ENCODE measurements around the gene RIPOR3.
"Not testable (repeated sequence)": the region's sequence is repeated elsewhere in the genome, so short reads cannot be mapped to it uniquely, and the experiment has no call there.

RIPOR3 gene

DNA sequence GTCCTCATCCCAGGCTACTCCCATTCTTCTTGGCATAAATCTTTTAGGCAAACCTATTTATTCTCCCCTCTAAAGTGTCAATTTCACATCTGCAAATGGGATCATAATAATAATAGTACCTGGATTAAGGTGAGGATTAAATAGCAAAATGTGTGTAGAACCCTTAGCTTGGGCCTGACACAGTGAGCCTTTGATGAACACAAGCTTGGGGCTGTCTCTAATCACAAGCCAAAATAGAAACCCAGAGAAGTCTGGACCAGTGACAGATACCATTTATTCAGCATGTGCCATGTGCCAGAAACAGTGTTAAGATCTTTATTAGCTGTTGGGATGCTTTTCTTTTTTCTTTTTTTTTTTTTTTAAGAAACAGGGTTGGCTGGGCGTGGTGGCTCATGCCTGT is 25.2 kb upstream of the RIPOR3 start:
- H3K4me3 ChIP-seq = no peak overlapping the region
- TF ChIP-seq, protein P1, sequence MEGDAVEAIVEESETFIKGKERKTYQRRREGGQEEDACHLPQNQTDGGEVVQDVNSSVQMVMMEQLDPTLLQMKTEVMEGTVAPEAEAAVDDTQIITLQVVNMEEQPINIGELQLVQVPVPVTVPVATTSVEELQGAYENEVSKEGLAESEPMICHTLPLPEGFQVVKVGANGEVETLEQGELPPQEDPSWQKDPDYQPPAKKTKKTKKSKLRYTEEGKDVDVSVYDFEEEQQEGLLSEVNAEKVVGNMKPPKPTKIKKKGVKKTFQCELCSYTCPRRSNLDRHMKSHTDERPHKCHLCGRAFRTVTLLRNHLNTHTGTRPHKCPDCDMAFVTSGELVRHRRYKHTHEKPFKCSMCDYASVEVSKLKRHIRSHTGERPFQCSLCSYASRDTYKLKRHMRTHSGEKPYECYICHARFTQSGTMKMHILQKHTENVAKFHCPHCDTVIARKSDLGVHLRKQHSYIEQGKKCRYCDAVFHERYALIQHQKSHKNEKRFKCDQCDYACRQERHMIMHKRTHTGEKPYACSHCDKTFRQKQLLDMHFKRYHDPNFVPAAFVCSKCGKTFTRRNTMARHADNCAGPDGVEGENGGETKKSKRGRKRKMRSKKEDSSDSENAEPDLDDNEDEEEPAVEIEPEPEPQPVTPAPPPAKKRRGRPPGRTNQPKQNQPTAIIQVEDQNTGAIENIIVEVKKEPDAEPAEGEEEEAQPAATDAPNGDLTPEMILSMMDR (IDR thresholded peaks at IDR 0.05) = no peak
- DNase-seq (ENCODE audit: low spot score) = no peak
- no peak overlapping the region for H3K27ac ChIP-seq

DNA sequence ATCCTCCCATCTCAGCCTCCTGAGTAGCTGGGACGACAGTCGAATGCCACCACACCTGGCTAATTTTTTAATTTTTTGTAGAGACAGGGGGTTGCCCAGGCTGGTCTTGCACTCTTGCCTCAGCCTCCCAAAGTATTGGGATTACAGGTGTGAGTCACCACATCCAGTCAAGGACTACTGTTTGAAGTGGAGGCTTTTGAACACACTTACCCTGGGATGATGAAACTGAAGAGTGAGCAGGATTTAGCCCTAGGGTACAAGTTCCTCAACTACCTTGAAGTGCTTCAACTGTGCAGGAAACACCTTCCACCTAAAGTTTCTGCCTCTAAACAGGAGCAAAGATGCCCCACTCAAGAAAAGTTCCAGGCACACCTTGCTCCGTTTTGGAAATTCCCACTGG is 24.4 kb upstream of the RIPOR3 start:
- DNase-seq (ENCODE audit: low spot score) = no peak
- no peak overlapping the region for H3K27ac ChIP-seq
- no peak overlapping the region for H3K4me3 ChIP-seq
- TF ChIP-seq, protein P1 (IDR thresholded peaks at IDR 0.05) = no peak

DNA sequence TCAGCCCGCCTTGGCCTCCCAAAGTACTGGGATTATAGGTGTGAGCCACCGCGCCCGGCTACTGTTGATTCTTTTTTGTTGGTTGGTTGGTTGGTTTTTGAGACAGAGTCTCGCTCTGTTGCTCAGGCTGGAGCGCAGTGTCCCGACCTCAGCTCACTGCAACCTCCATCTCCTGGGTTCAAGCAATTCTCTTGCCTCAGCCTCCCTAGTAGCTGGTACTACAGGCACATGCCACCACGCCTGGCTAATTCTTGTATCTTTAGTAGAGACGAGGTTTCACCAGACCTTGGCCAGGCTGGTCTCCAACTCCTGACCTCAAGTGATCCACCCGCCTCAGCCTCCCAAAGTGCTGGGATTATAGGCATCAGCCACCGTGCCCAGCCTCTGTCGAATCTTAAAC is 23.1 kb upstream of the RIPOR3 start:
- H3K27ac ChIP-seq = not testable (repeated sequence)

DNA sequence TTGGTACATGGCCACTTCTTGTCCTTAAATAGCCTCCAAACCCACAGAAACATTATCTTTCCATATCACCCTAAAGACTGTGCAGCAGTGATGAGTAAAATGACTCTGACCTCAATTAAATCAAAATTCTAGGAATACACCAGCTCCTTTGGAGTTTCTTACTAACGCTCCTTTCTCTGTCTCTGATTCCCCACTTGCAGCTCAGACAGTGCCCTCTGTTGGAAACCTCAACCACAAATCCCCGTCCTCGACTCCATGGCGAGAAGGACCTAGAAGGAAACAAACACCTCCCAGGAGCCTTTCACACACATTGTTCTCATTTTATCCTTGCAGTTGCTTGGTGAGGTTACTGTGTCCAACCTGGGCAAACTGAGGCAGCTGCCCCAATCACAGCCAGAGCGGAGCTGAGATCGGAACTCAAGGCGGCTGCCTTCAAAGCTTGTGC is 22.3 kb upstream of the RIPOR3 start:
- TF ChIP-seq, protein P1 (IDR thresholded peaks at IDR 0.05) = no peak
- no peak overlapping the region for H3K4me3 ChIP-seq
- no peak overlapping the region for H3K27ac ChIP-seq
- DNase-seq (ENCODE audit: low spot score) = no peak

More for the DNA sequence above, 23.1 kb upstream of the RIPOR3 start:
- not testable (repeated sequence) for H3K4me3 ChIP-seq; DNase-seq (ENCODE audit: low spot score)

DNA sequence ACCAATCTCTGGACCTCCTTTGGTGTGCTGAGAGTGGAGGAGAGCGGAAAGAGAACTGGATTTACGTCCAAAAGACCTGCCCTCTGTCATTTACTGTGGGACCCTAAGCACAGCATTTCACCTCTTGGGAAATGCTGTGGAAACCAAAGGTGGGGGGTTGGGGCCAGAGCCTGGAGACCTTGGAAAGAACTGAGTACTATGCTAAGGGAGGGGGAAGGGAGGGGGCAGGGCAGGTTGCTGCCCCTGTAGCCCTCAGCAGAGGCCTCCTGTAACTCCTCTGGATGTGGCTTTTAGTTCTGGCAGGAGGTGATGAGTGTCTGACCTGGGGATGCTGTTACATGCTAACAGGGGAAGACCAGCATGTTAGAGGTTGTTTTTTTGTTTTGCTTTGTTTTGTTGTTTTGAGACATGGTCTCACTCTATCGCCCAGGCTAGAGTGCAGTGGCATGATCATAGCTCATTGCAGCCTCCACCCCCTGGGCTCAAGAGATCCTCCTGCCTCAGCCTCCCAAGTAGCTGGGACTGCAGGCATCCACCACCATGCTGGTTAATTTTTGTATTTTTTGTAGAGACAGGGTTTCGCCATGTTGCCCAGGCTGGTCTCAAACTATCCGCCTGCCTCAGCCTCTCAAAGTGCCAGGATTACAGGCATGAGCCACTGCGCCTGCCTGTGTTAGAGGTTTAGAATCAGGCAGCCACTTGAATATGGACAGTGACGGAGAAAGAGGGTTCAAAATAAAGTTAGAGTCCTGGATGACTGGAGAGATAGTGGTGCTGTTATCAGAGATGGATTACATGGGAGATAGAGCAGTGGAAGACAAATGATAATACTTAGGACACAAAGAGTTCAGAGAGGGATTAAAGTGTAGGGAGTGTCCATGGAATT is 21.7 kb upstream of the RIPOR3 start:
- no peak for DNase-seq (ENCODE audit: low spot score)
- H3K27ac ChIP-seq = no peak overlapping the region
- TF ChIP-seq, protein P1 (IDR thresholded peaks at IDR 0.05) = no peak
- no peak overlapping the region for H3K4me3 ChIP-seq

DNA sequence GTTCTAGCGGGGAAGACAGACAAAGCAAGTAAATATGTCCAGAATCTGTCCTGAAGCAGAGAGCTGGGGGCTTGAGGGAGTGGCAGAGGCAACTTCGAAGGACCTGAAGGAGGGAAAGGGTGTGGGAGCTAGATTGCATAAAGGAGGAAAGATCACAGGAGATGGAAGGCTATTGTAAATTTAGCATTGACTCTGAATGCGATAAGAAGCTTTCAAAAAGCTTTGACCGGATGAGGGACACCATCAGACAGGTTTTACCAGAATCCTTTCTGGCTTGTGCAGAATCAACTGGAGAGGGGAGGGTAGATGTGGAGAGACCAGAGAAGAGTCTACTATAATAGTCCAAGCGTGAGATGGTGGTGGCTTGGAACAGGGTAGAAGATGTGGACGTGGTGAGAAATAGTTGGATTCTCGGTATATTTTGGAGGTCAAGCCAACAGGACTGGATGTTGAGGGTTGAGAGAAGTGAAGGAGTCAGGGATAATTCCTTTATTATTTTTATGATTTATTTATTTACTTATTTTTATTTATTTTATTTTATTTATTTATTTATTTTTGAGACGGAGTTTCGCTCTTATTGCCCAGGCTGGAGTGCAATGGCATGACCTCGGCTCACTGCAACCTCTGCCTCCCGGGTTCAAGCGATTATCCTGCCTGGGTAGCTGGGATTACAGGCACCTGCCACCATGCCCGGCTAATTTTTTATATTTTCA is 19.9 kb upstream of the RIPOR3 start:
- H3K4me3 ChIP-seq = no peak overlapping the region
- no peak overlapping the region for H3K27ac ChIP-seq
- TF ChIP-seq, protein P1 (IDR thresholded peaks at IDR 0.05) = no peak
- DNase-seq (ENCODE audit: low spot score) = no peak

DNA sequence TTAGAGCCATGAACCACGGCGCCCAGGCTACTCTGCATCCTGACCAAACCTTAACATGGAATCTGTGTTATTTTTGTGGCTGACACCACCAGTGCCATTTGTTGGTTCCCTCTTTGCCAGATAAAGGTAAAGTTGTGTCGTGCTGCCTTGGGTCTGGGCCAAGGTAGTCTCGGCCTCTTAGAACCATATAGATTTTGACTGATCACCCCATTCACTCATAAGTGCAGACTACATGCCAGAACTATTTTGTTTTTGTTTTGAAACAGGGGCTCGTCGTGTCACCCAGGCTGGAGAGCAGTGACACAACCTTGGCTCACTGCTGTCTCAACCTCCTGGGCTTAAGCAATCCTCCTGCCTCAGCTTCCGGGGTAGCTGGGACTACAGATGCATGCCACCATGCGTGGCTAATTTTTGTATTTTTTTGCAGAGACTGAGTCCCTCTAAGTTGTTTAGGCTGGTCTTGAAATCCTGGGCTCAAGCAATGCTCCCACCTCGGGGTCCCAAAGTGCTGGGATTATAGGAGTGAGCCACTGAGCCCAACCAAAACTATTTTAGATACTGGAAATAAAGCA is 19.2 kb upstream of the RIPOR3 start:
- TF ChIP-seq, protein P1 (IDR thresholded peaks at IDR 0.05) = no peak
- no peak overlapping the region for H3K4me3 ChIP-seq
- no peak for DNase-seq (ENCODE audit: low spot score)
- H3K27ac ChIP-seq = no peak overlapping the region

Measured in coronary artery (tissue), 2 donors.